ENCODE measurements around the gene FAM222A.
"Not testable (repeated sequence)": the region's sequence is repeated elsewhere in the genome, so short reads cannot be mapped to it uniquely, and the experiment has no call there.

FAM222A gene

GRCh38 chr12:109693653-109694600, 19.7 kb upstream of the FAM222A start:
- DNase-seq, result no peak

- DNase-seq, result not testable (repeated sequence)
Measured at GRCh38 chr12:109694629-109695028, 19.0 kb upstream of the FAM222A start.

- no peak for DNase-seq
Measured at GRCh38 chr12:109695416-109695815, 18.2 kb upstream of the FAM222A start.

GRCh38 chr12:109695961-109696461, 17.6 kb upstream of the FAM222A start:
- DNase-seq, result no peak

- no peak for DNase-seq
Measured at GRCh38 chr12:109696485-109697269, 16.9 kb upstream of the FAM222A start.

GRCh38 chr12:109697270-109697553, 16.4 kb upstream of the FAM222A start:
- DNase-seq, result no peak

GRCh38 chr12:109697877-109698468, 15.7 kb upstream of the FAM222A start:
- peak; percentile 88 for DNase-seq

GRCh38 chr12:109698820-109699219, 14.8 kb upstream of the FAM222A start:
- no peak for DNase-seq

- DNase-seq, result no peak
Measured at GRCh38 chr12:109701064-109701463, 12.6 kb upstream of the FAM222A start.

GRCh38 chr12:109702111-109702841, 11.3 kb upstream of the FAM222A start:
- DNase-seq, result no peak

GRCh38 chr12:109703684-109704083, 9.9 kb upstream of the FAM222A start:
- DNase-seq, result no peak

GRCh38 chr12:109704371-109705098, 9.1 kb upstream of the FAM222A start:
- no peak for DNase-seq

GRCh38 chr12:109705291-109705690, 8.3 kb upstream of the FAM222A start:
- no peak for DNase-seq

GRCh38 chr12:109706398-109706746, 7.3 kb upstream of the FAM222A start:
- DNase-seq, result no peak

GRCh38 chr12:109706747-109707469, 6.7 kb upstream of the FAM222A start:
- DNase-seq, result no peak

GRCh38 chr12:109707470-109707821, 6.2 kb upstream of the FAM222A start:
- no peak for DNase-seq

- DNase-seq, result no peak
Measured at GRCh38 chr12:109708939-109709338, 4.7 kb upstream of the FAM222A start.

- DNase-seq, result no peak
Measured at GRCh38 chr12:109709401-109709991, 4.1 kb upstream of the FAM222A start.

- no peak for DNase-seq
Measured at GRCh38 chr12:109710205-109710746, 3.3 kb upstream of the FAM222A start.

- no peak for DNase-seq
Measured at GRCh38 chr12:109710747-109711595, 2.7 kb upstream of the FAM222A start.
